HUDEP-2 (cell line): ENCODE results near the gene PHF14.
"Not testable (repeated sequence)": the region's sequence is repeated elsewhere in the genome, so short reads cannot be mapped to it uniquely, and the experiment has no call there.

Experiments
- DNase-seq, 76 experiments: peaks; one replicate each; lab custom pipeline; 2025; ENCODE audit not compliant: unreplicated experiment in 76 of 76; lab: John Stamatoyannopoulos, UW

Gene PHF14

GRCh38 chr7:10977113-10977512, 3.4 kb downstream of the PHF14 start:
- no peak for DNase-seq

- no peak for DNase-seq
These were observed 7.6 kb downstream of the PHF14 start for GRCh38 chr7:10981317-10981716.

GRCh38 chr7:10990748-10991147, 17.1 kb downstream of the PHF14 start:
- not testable (repeated sequence) for DNase-seq

- not testable (repeated sequence) for DNase-seq
These were observed 22.0 kb downstream of the PHF14 start for GRCh38 chr7:10995482-10996166.

GRCh38 chr7:10998996-10999757, 25.5 kb downstream of the PHF14 start:
- DNase-seq = no peak

- no peak for DNase-seq
These were observed 31.5 kb downstream of the PHF14 start for GRCh38 chr7:11005202-11005601.

GRCh38 chr7:11006291-11006690, 32.6 kb downstream of the PHF14 start:
- DNase-seq = no peak

GRCh38 chr7:11009631-11010030, 36.0 kb downstream of the PHF14 start:
- DNase-seq = no peak

- no peak for DNase-seq
These were observed 47.8 kb downstream of the PHF14 start for GRCh38 chr7:11021468-11021867.

- no peak for DNase-seq
These were observed 53.0 kb downstream of the PHF14 start for GRCh38 chr7:11026452-11027359.

GRCh38 chr7:11035661-11036060, 62.0 kb downstream of the PHF14 start:
- DNase-seq = no peak

GRCh38 chr7:11039974-11040373, 66.3 kb downstream of the PHF14 start:
- no peak for DNase-seq

- DNase-seq = no peak
These were observed 80.4 kb downstream of the PHF14 start for GRCh38 chr7:11054033-11054432.

GRCh38 chr7:11060893-11061292, 87.2 kb downstream of the PHF14 start:
- DNase-seq = no peak

- DNase-seq = no peak
These were observed 88.4 kb downstream of the PHF14 start for GRCh38 chr7:11062110-11062509.

GRCh38 chr7:11069591-11069990, 95.9 kb downstream of the PHF14 start:
- DNase-seq = no peak

GRCh38 chr7:11077816-11078215, 104.1 kb downstream of the PHF14 start:
- DNase-seq = no peak

- DNase-seq = no peak
These were observed 104.7 kb downstream of the PHF14 start for GRCh38 chr7:11078247-11078834.

GRCh38 chr7:11079907-11080306, 106.2 kb downstream of the PHF14 start:
- no peak for DNase-seq

- DNase-seq = no peak
These were observed 108.4 kb downstream of the PHF14 start for GRCh38 chr7:11082121-11082520.
